Superior temporal gyrus (tissue), 1 donor: ENCODE measurements around the gene SEPTIN7.

ENCODE experiments used
- DNase-seq: peaks from one replicate; pipeline ENCODE4 v3.0.0-alpha.2; 2016; ENCODE audit errors: extremely low spot score

Gene SEPTIN7

GRCh38 chr7:35831208-35831607, 30.4 kb downstream of the SEPTIN7 start:
- DNase-seq, result no peak

GRCh38 chr7:35839860-35840854, 39.3 kb downstream of the SEPTIN7 start:
- no peak for DNase-seq

- DNase-seq, result no peak
Observed at GRCh38 chr7:35846816-35847412, 46.1 kb downstream of the SEPTIN7 start.

GRCh38 chr7:35848725-35849124, 47.9 kb downstream of the SEPTIN7 start:
- no peak for DNase-seq

GRCh38 chr7:35849158-35849831, 48.4 kb downstream of the SEPTIN7 start:
- DNase-seq, result no peak

- no peak for DNase-seq
Observed at GRCh38 chr7:35849954-35850353, 49.1 kb downstream of the SEPTIN7 start.
